Measurements from ENCODE around the gene ZFAND4. TPM values are rescaled to one million over a fixed set of nuclear protein-coding genes. Genes with fewer than 3 reads are reported as not detected.

ZFAND4 gene
- total and polyA plus RNA-seq, 9 of the 15 experiments (the other 6 are each of a cell fraction or from before 2014, with no cell fraction given) = 0.42 to 3.0 (median 1.5) TPM

- TF ChIP-seq RBM25 (IDR thresholded peaks at IDR 0.05; ENCODE audit: low read depth, low read length, severe bottlenecking) (peak; percentile 69), DEAF1 (CRISPR knock-in tag; IDR thresholded peaks at IDR 0.05) (no peak)
- Histone ChIP-seq H3K4me1 (replicated peaks in 1 of 2; ENCODE audit: control insufficient read depth in 2 of 2, insufficient read depth in 2 of 2, low read length in 2 of 2) (peaks cover 0 to 13% of the 10 kb centered on the region in 2 experiments; a peak in 3 of 5 replicates), H2AFZ (ENCODE audit: low read depth, low read length) (no peak overlapping the region), H3K27me3 (ENCODE audit: control insufficient read depth in 2 of 2, insufficient read depth in 2 of 2, low read length in 2 of 2) (no peaks in the 10 kb centered on the region), H3K27ac (ENCODE audit: extremely low read depth, low read depth, low read length) (no peak overlapping the region), H3K36me3 (ENCODE audit: control insufficient read depth, insufficient read depth, low read length) (peaks cover 14% of the 10 kb centered on the region; the same call in 2 of the 3 replicates), H3K9me3 (replicated peaks; ENCODE audit: control insufficient read depth, insufficient read depth, low read depth, low read length) (peaks cover 7% of the 10 kb centered on the region; the same call in 1 of the 2 replicates), H3K4me3 (no peak overlapping the region), H3K4me2 (ENCODE audit: insufficient read depth, low read length) (no peak overlapping the region), H4K20me1 (replicated peaks; ENCODE audit: control insufficient read depth, insufficient read depth, low read length) (no peaks in the 10 kb centered on the region), H3K79me2 (ENCODE audit: control insufficient read depth, insufficient read depth, low read length) (peaks cover 64% of the 10 kb centered on the region), H3K9me1 (ENCODE audit: control insufficient read depth, insufficient read depth, low read length) (no peaks in the 10 kb centered on the region), H3K9ac (ENCODE audit: insufficient read depth in 1 of 2, low read depth in 2 of 2, low read length in 2 of 2) (no peak overlapping the region)
- ATAC-seq = no peak
- CTCF ChIA-PET (ENCODE audit: low intra/inter-chr PET ratio) = no interaction called here
- POLR2A ChIA-PET = no interaction called here
- in situ Hi-C loops (cut with MboI) = no loop called here
- DNase-seq (ENCODE audit: extremely low read depth in 1 of 4, low spot score in 3 of 4) = no peak
- intact Hi-C loops (cut with micrococcal nuclease) = no loop called here
- BruUV-seq (replicated peaks) = no TSS peak
- 86% methylated on average over 3 of the region's 3 CpGs for WGBS (ENCODE audit: insufficient coverage, low coverage, missing lambda C conversion rate)
- no peak for FAIRE-seq
Observed at GRCh38 chr10:45586028-45586824, 86.3 kb downstream of the ZFAND4 start.
